NB4 (cell line): ENCODE measurements around the gene PDGFB.

Source experiments
- CTCF ChIP-seq: IDR thresholded peaks from one replicate; pipeline ENCODE4 v1.5.1; 2012; ENCODE audit warnings: low read depth, low read length
- POLR2A ChIP-seq: IDR thresholded peaks from 2 replicates; pipeline ENCODE4 v1.6.1; 2011; ENCODE audit warnings: mild to moderate bottlenecking; ENCODE audit not compliant: insufficient read length; ENCODE audit errors: extremely low read depth

DNA sequence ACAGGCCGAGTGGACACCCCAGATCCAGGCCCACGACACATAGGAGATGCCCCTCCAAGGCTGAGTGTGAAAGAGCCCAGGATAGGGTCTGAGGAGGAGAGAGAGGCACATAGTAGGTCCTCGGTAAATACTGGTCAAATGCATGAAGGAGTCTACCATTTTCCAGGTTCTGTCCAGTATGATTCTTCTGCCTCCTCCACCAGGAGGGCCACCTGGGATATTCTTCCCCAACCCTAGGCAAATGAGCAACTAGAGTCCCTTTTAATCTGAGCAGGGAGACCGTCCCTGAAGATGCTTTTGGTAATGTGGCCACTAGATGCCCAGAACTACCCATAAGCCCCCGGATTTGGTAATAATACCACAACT lies 6.7 kb downstream of the PDGFB start:
- TF ChIP-seq CTCF (no peak), POLR2A (no peak)
